ENCODE measurements around the gene PCSK7.

DNA sequence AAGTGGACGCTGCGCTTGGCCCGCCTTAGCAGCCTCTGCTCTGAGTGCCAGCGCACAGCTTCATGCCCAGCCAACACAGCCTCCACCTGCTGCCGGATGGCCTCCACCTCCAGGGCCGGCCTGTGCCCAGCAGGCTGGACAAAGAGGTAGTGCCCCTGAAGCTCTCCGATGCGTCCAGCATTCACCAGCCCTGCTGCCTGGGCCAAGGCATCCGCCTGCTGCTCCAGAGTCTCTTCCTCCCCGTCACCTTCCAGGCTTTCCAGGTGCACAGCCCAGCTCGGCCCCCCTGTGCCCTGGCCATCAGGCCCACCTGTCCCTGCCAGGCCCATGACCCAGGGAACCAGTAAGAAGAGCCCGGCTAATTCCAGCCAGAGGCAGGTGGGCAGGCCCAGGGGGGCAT is 2.5 kb downstream of the PCSK7 start:
- TF ChIP-seq, protein P1, sequence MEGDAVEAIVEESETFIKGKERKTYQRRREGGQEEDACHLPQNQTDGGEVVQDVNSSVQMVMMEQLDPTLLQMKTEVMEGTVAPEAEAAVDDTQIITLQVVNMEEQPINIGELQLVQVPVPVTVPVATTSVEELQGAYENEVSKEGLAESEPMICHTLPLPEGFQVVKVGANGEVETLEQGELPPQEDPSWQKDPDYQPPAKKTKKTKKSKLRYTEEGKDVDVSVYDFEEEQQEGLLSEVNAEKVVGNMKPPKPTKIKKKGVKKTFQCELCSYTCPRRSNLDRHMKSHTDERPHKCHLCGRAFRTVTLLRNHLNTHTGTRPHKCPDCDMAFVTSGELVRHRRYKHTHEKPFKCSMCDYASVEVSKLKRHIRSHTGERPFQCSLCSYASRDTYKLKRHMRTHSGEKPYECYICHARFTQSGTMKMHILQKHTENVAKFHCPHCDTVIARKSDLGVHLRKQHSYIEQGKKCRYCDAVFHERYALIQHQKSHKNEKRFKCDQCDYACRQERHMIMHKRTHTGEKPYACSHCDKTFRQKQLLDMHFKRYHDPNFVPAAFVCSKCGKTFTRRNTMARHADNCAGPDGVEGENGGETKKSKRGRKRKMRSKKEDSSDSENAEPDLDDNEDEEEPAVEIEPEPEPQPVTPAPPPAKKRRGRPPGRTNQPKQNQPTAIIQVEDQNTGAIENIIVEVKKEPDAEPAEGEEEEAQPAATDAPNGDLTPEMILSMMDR (IDR thresholded peaks at IDR 0.05), result no peak
- TF ChIP-seq POLR2A (IDR thresholded peaks at IDR 0.05) (no peak), POLR2AphosphoS5 (IDR thresholded peaks at IDR 0.05) (no peak), EP300 (IDR thresholded peaks at IDR 0.05) (no peak)
